Tibial nerve (tissue), 3 donors: ENCODE results near the gene PLD5.

Experiments used
- EP300 ChIP-seq, 2 donors: sonication (generic); formaldehyde crosslinking; IDR thresholded peaks; one replicate each; pipeline ENCODE4 v1.6.1; 2017; ENCODE audit warnings: antibody characterized with exemption in 2 of 2, mild to moderate bottlenecking in 1 of 2
- POLR2A ChIP-seq, 2 donors: fragments of 450-650 bp; IDR thresholded peaks; one replicate each; pipeline ENCODE4 v1.6.1; 2017; ENCODE audit warnings: antibody characterized with exemption in 2 of 2, mild to moderate bottlenecking in 2 of 2, moderate library complexity in 2 of 2

DNA sequence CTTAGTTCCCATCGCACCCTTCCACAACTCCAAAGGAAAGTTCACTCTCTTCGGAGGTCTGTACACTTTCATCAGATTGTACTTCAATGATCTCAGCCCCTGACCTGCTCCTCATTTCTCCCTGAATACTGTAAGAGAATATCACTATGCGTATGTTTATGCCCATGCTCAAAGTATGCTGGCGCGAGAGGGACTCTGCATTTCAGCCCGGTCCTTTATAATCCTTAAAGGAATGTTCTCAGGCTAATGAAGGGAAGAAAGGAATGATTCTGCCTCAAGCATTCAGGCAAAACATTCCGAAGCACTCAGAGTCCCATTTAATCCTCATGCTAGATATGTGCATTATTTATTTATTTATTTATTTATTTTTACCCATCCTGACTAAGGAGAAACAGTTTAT is 76.8 kb downstream of the PLD5 start:
- TF ChIP-seq POLR2A (IDR thresholded peaks at IDR 0.05) (no peak), EP300 (IDR thresholded peaks at IDR 0.05) (no peak)
